ENCODE data around the gene SREBF2. TPM values are rescaled to one million over a fixed set of nuclear protein-coding genes. Genes with fewer than 3 reads are reported as not detected.

Gene SREBF2
- polyA plus RNA-seq, 1 donor from 2014 or later: 73.0 TPM

- Histone ChIP-seq H3K9ac (ENCODE audit: low read length) (no peak overlapping the region), H3K36me3 (ENCODE audit: insufficient read depth, low read length) (no peaks in the 10 kb centered on the region), H3F3A (ENCODE audit: insufficient read depth, low read length, poor library complexity, severe bottlenecking) (no peaks in the 10 kb centered on the region), H3K27me3 (ENCODE audit: insufficient read depth, low read depth, low read length) (no peaks in the 10 kb centered on the region), H4K20me1 (ENCODE audit: insufficient read depth) (no peaks in the 10 kb centered on the region), H2AFZ (ENCODE audit: low read depth, low read length) (no peak overlapping the region), H3K4me3 (ENCODE audit: low read length) (no peak overlapping the region), H3K9me3 (ENCODE audit: low read length) (no peaks in the 10 kb centered on the region), H3K79me2 (replicated peaks; ENCODE audit: insufficient read depth, low read length) (peaks cover 6% of the 10 kb centered on the region), H3K9me2 (ENCODE audit: insufficient read depth, low read length) (no peaks in the 10 kb centered on the region), H3K4me2 (ENCODE audit: low read length) (no peak overlapping the region), H3K27ac (ENCODE audit: low read length) (no peak overlapping the region)
- TF ChIP-seq TAF1 (IDR thresholded peaks at IDR 0.05; ENCODE audit: low read depth): no peak
- TF ChIP-seq EP300 (conservative IDR thresholded peaks at IDR 0.05; ENCODE audit: poor library complexity, severe bottlenecking): no peak
- no peak for TF ChIP-seq RAD21 (conservative IDR thresholded peaks at IDR 0.05)
- no peak for TF ChIP-seq POLR2AphosphoS5 (IDR thresholded peaks at IDR 0.05)
- no peak for TF ChIP-seq EZH2 (IDR thresholded peaks at IDR 0.05; ENCODE audit: borderline replicate concordance, insufficient read depth, low read length, poor library complexity, severe bottlenecking)
- TF ChIP-seq SMC3 (conservative IDR thresholded peaks at IDR 0.05; ENCODE audit: poor library complexity): no peak
- no peak for TF ChIP-seq MXI1 (conservative IDR thresholded peaks at IDR 0.05; ENCODE audit: poor library complexity, severe bottlenecking)
- TF ChIP-seq CTCF (IDR thresholded peaks at IDR 0.05; ENCODE audit: poor library complexity, severe bottlenecking): no peak
- no peak for TF ChIP-seq REST (IDR thresholded peaks at IDR 0.05; ENCODE audit: borderline replicate concordance)
These were observed 27.3 kb upstream of the SREBF2 start for GRCh38 chr22:41805639-41806038.

GRCh38 chr22:41808400-41808799 is 24.5 kb upstream of the SREBF2 start:
- no peak overlapping the region for H3K27ac ChIP-seq (ENCODE audit: low read length)
- no peaks in the 10 kb centered on the region for H3F3A ChIP-seq (ENCODE audit: insufficient read depth, low read length, poor library complexity, severe bottlenecking)
- H2AFZ ChIP-seq (ENCODE audit: low read depth, low read length): no peak overlapping the region
- no peaks in the 10 kb centered on the region for H3K36me3 ChIP-seq (ENCODE audit: insufficient read depth, low read length)
- TF ChIP-seq EZH2 (IDR thresholded peaks at IDR 0.05; ENCODE audit: borderline replicate concordance, insufficient read depth, low read length, poor library complexity, severe bottlenecking) (no peak), SMC3 (conservative IDR thresholded peaks at IDR 0.05; ENCODE audit: poor library complexity) (no peak), POLR2AphosphoS5 (IDR thresholded peaks at IDR 0.05) (no peak), MXI1 (conservative IDR thresholded peaks at IDR 0.05; ENCODE audit: poor library complexity, severe bottlenecking) (no peak), TAF1 (IDR thresholded peaks at IDR 0.05; ENCODE audit: low read depth) (no peak), EP300 (conservative IDR thresholded peaks at IDR 0.05; ENCODE audit: poor library complexity, severe bottlenecking) (no peak), RAD21 (conservative IDR thresholded peaks at IDR 0.05) (no peak), CTCF (IDR thresholded peaks at IDR 0.05; ENCODE audit: poor library complexity, severe bottlenecking) (no peak), REST (IDR thresholded peaks at IDR 0.05; ENCODE audit: borderline replicate concordance) (no peak)
- no peaks in the 10 kb centered on the region for H3K27me3 ChIP-seq (ENCODE audit: insufficient read depth, low read depth, low read length)
- no peaks in the 10 kb centered on the region for H3K79me2 ChIP-seq (replicated peaks; ENCODE audit: insufficient read depth, low read length)
- H3K4me3 ChIP-seq (ENCODE audit: low read length): no peak overlapping the region
- no peaks in the 10 kb centered on the region for H4K20me1 ChIP-seq (ENCODE audit: insufficient read depth)
- no peaks in the 10 kb centered on the region for H3K9me2 ChIP-seq (ENCODE audit: insufficient read depth, low read length)
- H3K9me3 ChIP-seq (ENCODE audit: low read length): no peaks in the 10 kb centered on the region
- no peak overlapping the region for H3K4me2 ChIP-seq (ENCODE audit: low read length)
- H3K9ac ChIP-seq (ENCODE audit: low read length): no peak overlapping the region
